ENCODE results near the gene RGL4. TPM values are rescaled to one million over a fixed set of nuclear protein-coding genes. Genes with fewer than 3 reads are reported as not detected.

Gene RGL4
- total RNA-seq, 1 experiment from 2014 or later = not detected

DNA sequence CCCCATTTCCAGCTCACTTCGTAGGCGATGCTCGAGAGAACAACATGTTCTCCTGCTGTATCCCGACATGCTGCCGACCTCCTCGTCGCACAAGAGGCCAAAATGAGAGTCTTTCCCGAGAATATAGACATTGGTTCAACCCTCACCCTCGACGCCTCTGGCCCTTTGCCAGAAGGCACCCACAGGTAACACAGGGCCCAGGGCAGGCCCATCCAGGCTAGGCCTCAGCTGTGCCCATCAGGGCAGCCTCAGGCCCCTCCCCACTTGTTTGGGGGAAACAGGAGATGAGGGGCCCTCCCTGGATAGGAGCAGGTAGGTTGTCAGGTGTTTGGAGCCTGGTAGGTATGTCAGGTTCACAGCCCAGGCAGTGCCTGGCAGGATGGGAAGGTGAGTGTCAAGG is 2.7 kb upstream of the RGL4 start:
- intact Hi-C loops (cut with micrococcal nuclease; ENCODE audit: unreplicated experiment) = no loop called here
- H3K9me3 ChIP-seq (ENCODE audit: low read depth, low read length, poor library complexity, severe bottlenecking) = no peaks in the 10 kb centered on the region
- TF ChIP-seq, protein P1, sequence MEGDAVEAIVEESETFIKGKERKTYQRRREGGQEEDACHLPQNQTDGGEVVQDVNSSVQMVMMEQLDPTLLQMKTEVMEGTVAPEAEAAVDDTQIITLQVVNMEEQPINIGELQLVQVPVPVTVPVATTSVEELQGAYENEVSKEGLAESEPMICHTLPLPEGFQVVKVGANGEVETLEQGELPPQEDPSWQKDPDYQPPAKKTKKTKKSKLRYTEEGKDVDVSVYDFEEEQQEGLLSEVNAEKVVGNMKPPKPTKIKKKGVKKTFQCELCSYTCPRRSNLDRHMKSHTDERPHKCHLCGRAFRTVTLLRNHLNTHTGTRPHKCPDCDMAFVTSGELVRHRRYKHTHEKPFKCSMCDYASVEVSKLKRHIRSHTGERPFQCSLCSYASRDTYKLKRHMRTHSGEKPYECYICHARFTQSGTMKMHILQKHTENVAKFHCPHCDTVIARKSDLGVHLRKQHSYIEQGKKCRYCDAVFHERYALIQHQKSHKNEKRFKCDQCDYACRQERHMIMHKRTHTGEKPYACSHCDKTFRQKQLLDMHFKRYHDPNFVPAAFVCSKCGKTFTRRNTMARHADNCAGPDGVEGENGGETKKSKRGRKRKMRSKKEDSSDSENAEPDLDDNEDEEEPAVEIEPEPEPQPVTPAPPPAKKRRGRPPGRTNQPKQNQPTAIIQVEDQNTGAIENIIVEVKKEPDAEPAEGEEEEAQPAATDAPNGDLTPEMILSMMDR (conservative IDR thresholded peaks at IDR 0.05; ENCODE audit: low read depth, low read length) = no peak
- no peak for TF ChIP-seq EZH2 (IDR thresholded peaks at IDR 0.05; ENCODE audit: borderline replicate concordance, low read depth, low read length, poor library complexity, severe bottlenecking)
- ChIA-PET CTCF (no interaction called here), POLR2A (ENCODE audit: low non-redundant PET) (no interaction called here)
- no peak overlapping the region for H3K27ac ChIP-seq (ENCODE audit: low read depth, low read length, poor library complexity, severe bottlenecking)
- peaks cover 2% of the 10 kb centered on the region for H3K36me3 ChIP-seq (ENCODE audit: insufficient read depth, low read length, poor library complexity, severe bottlenecking)
- no peak for DNase-seq (ENCODE audit: low spot score)
- no peaks in the 10 kb centered on the region for H3K27me3 ChIP-seq (replicated peaks; ENCODE audit: insufficient read depth, low read depth, low read length, poor library complexity)
- BruUV-seq (replicated peaks) = no TSS peak
- H3K4me3 ChIP-seq (ENCODE audit: low read depth, low read length, poor library complexity, severe bottlenecking) = no peak overlapping the region
- H3K4me1 ChIP-seq (ENCODE audit: insufficient read depth, low read length, poor library complexity, severe bottlenecking) = no peaks in the 10 kb centered on the region

DNA sequence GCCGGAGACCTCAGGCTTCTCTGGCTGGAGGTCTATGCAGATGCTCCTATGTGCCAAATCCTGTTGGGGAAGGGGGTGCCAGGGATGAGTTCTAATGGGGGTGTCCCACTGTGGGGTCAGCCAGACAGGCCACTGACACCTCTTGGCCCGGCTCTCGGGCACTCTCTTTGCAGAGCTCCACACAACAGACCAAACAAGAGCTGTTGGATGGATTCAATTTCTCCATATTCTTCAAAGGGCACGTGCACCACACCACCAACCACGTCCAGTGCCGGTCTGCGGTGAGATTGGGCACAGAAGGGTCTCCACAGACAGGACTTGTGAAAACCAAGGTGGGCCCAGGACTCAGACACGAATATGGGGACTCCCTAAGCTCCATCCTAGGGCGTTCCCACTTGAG is 2.2 kb upstream of the RGL4 start:
- TF ChIP-seq EZH2 (IDR thresholded peaks at IDR 0.05; ENCODE audit: borderline replicate concordance, low read depth, low read length, poor library complexity, severe bottlenecking) = no peak
- TF ChIP-seq, protein P1 (conservative IDR thresholded peaks at IDR 0.05; ENCODE audit: low read depth, low read length) = no peak
- POLR2A ChIA-PET (ENCODE audit: low non-redundant PET) = no interaction called here
- intact Hi-C loops (cut with micrococcal nuclease; ENCODE audit: unreplicated experiment) = no loop called here
- no peak for DNase-seq (ENCODE audit: low spot score)
- CTCF ChIA-PET = no interaction called here
- Histone ChIP-seq H3K27ac (ENCODE audit: low read depth, low read length, poor library complexity, severe bottlenecking) (no peak overlapping the region), H3K4me3 (ENCODE audit: low read depth, low read length, poor library complexity, severe bottlenecking) (no peak overlapping the region), H3K9me3 (ENCODE audit: low read depth, low read length, poor library complexity, severe bottlenecking) (no peaks in the 10 kb centered on the region), H3K27me3 (replicated peaks; ENCODE audit: insufficient read depth, low read depth, low read length, poor library complexity) (no peaks in the 10 kb centered on the region), H3K36me3 (ENCODE audit: insufficient read depth, low read length, poor library complexity, severe bottlenecking) (peaks cover 2% of the 10 kb centered on the region), H3K4me1 (ENCODE audit: insufficient read depth, low read length, poor library complexity, severe bottlenecking) (no peaks in the 10 kb centered on the region)
- no TSS peak for BruUV-seq (replicated peaks)

DNA sequence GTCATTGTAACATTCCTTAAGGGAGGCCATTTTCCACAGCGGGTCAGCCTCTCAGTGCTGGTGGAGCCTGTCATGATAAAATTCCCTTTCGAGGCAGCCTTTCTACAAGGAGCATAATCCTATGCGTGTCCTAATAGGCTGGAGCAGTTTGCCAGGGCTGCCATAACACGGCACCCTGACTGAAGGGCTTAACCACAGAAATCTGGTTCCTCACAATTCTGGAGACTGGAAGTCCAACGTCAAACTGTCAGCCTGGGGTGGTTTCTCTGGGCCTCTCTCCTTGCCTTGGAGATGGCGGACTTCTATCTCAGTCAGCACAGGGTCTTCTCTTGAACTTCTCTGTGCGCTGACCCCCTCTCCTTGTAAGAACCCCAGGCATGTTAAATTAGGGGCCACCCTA is 1.4 kb upstream of the RGL4 start:
- Histone ChIP-seq H3K4me1 (ENCODE audit: insufficient read depth, low read length, poor library complexity, severe bottlenecking) (no peaks in the 10 kb centered on the region), H3K9me3 (ENCODE audit: low read depth, low read length, poor library complexity, severe bottlenecking) (no peaks in the 10 kb centered on the region), H3K27ac (ENCODE audit: low read depth, low read length, poor library complexity, severe bottlenecking) (no peak overlapping the region), H3K4me3 (ENCODE audit: low read depth, low read length, poor library complexity, severe bottlenecking) (no peak overlapping the region), H3K36me3 (ENCODE audit: insufficient read depth, low read length, poor library complexity, severe bottlenecking) (peaks cover 8% of the 10 kb centered on the region), H3K27me3 (replicated peaks; ENCODE audit: insufficient read depth, low read depth, low read length, poor library complexity) (no peaks in the 10 kb centered on the region)
- ChIA-PET CTCF (no interaction called here), POLR2A (ENCODE audit: low non-redundant PET) (no interaction called here)
- no peak for DNase-seq (ENCODE audit: low spot score)
- BruUV-seq (replicated peaks) = no TSS peak
- intact Hi-C loops (cut with micrococcal nuclease; ENCODE audit: unreplicated experiment) = no loop called here
- no peak for TF ChIP-seq EZH2 (IDR thresholded peaks at IDR 0.05; ENCODE audit: borderline replicate concordance, low read depth, low read length, poor library complexity, severe bottlenecking)
- TF ChIP-seq, protein P1 (conservative IDR thresholded peaks at IDR 0.05; ENCODE audit: low read depth, low read length) = no peak

All from A673 (cell line).